NK-92 (cell line): ENCODE measurements around the gene FYN.
"Not testable (repeated sequence)": the region's sequence is repeated elsewhere in the genome, so short reads cannot be mapped to it uniquely, and the experiment has no call there.

Experiments
- DNase-seq: peaks from one replicate; lab custom pipeline; 2025; ENCODE audit not compliant: unreplicated experiment; lab: John Stamatoyannopoulos, UW

The FYN gene

GRCh38 chr6:111835398-111835797 is 37.9 kb downstream of the FYN start:
- not testable (repeated sequence) for DNase-seq

- no peak for DNase-seq
Measured at GRCh38 chr6:111834356-111834755, 38.9 kb downstream of the FYN start.

GRCh38 chr6:111832833-111833418 is 40.3 kb downstream of the FYN start:
- no peak for DNase-seq

- DNase-seq, result no peak
Measured at GRCh38 chr6:111831408-111831807, 41.8 kb downstream of the FYN start.

GRCh38 chr6:111829998-111830397 is 43.3 kb downstream of the FYN start:
- DNase-seq, result no peak

GRCh38 chr6:111829581-111829980 is 43.7 kb downstream of the FYN start:
- no peak for DNase-seq

GRCh38 chr6:111828809-111829208 is 44.4 kb downstream of the FYN start:
- DNase-seq, result no peak

GRCh38 chr6:111825439-111826086 is 47.7 kb downstream of the FYN start:
- DNase-seq, result no peak

GRCh38 chr6:111824608-111825337 is 48.5 kb downstream of the FYN start:
- DNase-seq, result no peak

GRCh38 chr6:111823831-111824607 is 49.2 kb downstream of the FYN start:
- no peak for DNase-seq

- no peak for DNase-seq
Measured at GRCh38 chr6:111823012-111823411, 50.2 kb downstream of the FYN start.

GRCh38 chr6:111819458-111819857 is 53.8 kb downstream of the FYN start:
- DNase-seq, result no peak

GRCh38 chr6:111818539-111819226 is 54.6 kb downstream of the FYN start:
- DNase-seq, result no peak

- no peak for DNase-seq
Measured at GRCh38 chr6:111817451-111818120, 55.7 kb downstream of the FYN start.

GRCh38 chr6:111813677-111814310 is 59.5 kb downstream of the FYN start:
- DNase-seq, result no peak

- no peak for DNase-seq
Measured at GRCh38 chr6:111813237-111813636, 60.0 kb downstream of the FYN start.

GRCh38 chr6:111812060-111813038 is 60.9 kb downstream of the FYN start:
- no peak for DNase-seq

GRCh38 chr6:111810294-111811131 is 62.7 kb downstream of the FYN start:
- DNase-seq, result no peak
